ENCODE measurements around the gene MESP2. TPM values are rescaled to one million over a fixed set of nuclear protein-coding genes. Genes with fewer than 3 reads are reported as not detected.

The MESP2 gene
- total and polyA plus RNA-seq, 2 of the 8 experiments (the other 6 are each of a cell fraction or from before 2014, with no cell fraction given), result 0.35 to 0.80 TPM

DNA sequence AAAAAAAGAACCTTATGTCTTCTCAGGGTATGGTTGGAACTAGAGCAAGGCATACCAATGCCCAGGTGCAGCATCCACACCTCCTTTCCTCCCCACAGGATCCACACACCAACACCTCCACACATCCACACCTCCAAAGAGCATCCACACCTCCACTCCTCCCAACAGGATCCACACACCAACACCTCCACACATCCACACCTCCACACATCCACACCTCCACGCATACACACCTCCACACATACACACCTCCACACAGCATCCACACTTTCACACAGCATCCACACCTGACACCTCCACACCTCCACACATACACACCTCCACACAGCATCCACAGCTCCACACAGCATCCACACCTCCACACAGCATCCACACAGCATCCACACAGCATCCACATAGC, 30.4 kb upstream of the MESP2 start (continued):
- no peak for TF ChIP-seq CHD7 (IDR thresholded peaks at IDR 0.05; ENCODE audit: insufficient replicate concordance, low read length)
- TF ChIP-seq POLR2AphosphoS5 (IDR thresholded peaks at IDR 0.05; ENCODE audit: low read depth, low read length), result no peak
- TF ChIP-seq CBX8 (IDR thresholded peaks at IDR 0.05; ENCODE audit: borderline replicate concordance, low read depth, low read length), result no peak
- TF ChIP-seq EZH2 (IDR thresholded peaks at IDR 0.05; ENCODE audit: low read depth, low read length, severe bottlenecking), result no peak
